Esophagus (tissue), 2 donors: ENCODE data around the gene TMEFF1. TPM values are rescaled to one million over a fixed set of nuclear protein-coding genes. Genes with fewer than 3 reads are reported as not detected.
"Not testable (repeated sequence)": the region's sequence is repeated elsewhere in the genome, so short reads cannot be mapped to it uniquely, and the experiment has no call there.

Experiments
- H3K27ac ChIP-seq, 2 donors: one replicate each; pipeline ENCODE4 v1.5.1; 2013; ENCODE audit warnings: low read depth in 2 of 2, mild to moderate bottlenecking in 2 of 2, inconsistent platforms in 1 of 2, low read length in 1 of 2, moderate library complexity in 1 of 2
- H3K27me3 ChIP-seq, 2 donors: one replicate each; pipeline ENCODE4 v1.6.1; 2013; ENCODE audit warnings: low read length in 2 of 2, control low read depth in 1 of 2, mild to moderate bottlenecking in 1 of 2; ENCODE audit not compliant: insufficient read depth in 2 of 2, control insufficient read depth in 1 of 2
- H3K36me3 ChIP-seq, 2 donors: one replicate each; pipeline ENCODE4 v1.6.1; 2013; ENCODE audit warnings: low read length in 1 of 2; ENCODE audit not compliant: control insufficient read depth in 2 of 2, insufficient read depth in 2 of 2
- H3K4me1 ChIP-seq, 2 donors: one replicate each; pipeline ENCODE4 v1.6.1; 2013; ENCODE audit warnings: low read length in 1 of 2; ENCODE audit not compliant: control insufficient read depth in 2 of 2, insufficient read depth in 2 of 2
- H3K4me3 ChIP-seq, 2 donors: one replicate each; pipeline ENCODE4 v1.5.1; 2013; ENCODE audit warnings: low read length in 2 of 2, mild to moderate bottlenecking in 2 of 2, low read depth in 1 of 2, moderate library complexity in 1 of 2
- H3K9me3 ChIP-seq, 2 donors: one replicate each; pipeline ENCODE4 v1.6.1; 2013; ENCODE audit warnings: mild to moderate bottlenecking in 2 of 2, low read depth in 1 of 2, low read length in 1 of 2, moderate library complexity in 1 of 2; ENCODE audit not compliant: control insufficient read depth in 2 of 2, insufficient read depth in 1 of 2
- WGBS, 2 donors: extraction: QIAGEN DNeasy Blood & Tissue Kit; methylation state at CpG; one replicate each; pipeline ENCODE4 v1.1.7; 2013; 5-methylcytosine and 5-hydroxymethylcytosine counted together
- polyA plus RNA-seq, 2 donors: library from polyadenylated mRNA; stranded (reverse); fragments of 200-250 nt; gene quantifications; one replicate each; pipeline ENCODE4 v1.2.3, GENCODE V29; 2013
- donor health status: healthy with polysubstance abuse.
- donor health status: Bipolar disorder and iron deficiency.

Gene TMEFF1
- polyA plus RNA-seq, 2 donors: 0.02 TPM; not detected in 1

GRCh38 chr9:100432736-100433135 is 40.2 kb upstream of the TMEFF1 start:
- Histone ChIP-seq H3K9me3 (no peaks in the 10 kb centered on the region), H3K4me1 (peaks cover 0 to 7% of the 10 kb centered on the region in 2 donors), H3K27ac (no peak overlapping the region), H3K4me3 (no peak overlapping the region), H3K27me3 (no peaks in the 10 kb centered on the region), H3K36me3 (no peaks in the 10 kb centered on the region)
- WGBS, 2 donors: 92 to 95% methylated on average over 3 of the region's 3 CpGs

GRCh38 chr9:100436571-100436970 is 36.4 kb upstream of the TMEFF1 start:
- Histone ChIP-seq H3K36me3 (no peaks in the 10 kb centered on the region), H3K4me3 (no peak overlapping the region), H3K27ac (no peak overlapping the region), H3K9me3 (no peaks in the 10 kb centered on the region), H3K4me1 (no peaks in the 10 kb centered on the region), H3K27me3 (no peaks in the 10 kb centered on the region)
- 69 to 75% methylated on average over 7 of the region's 7 CpGs for WGBS, 2 donors

- Histone ChIP-seq H3K27ac (no peak overlapping the region), H3K9me3 (no peaks in the 10 kb centered on the region), H3K27me3 (no peaks in the 10 kb centered on the region), H3K4me3 (no peak overlapping the region), H3K4me1 (no peaks in the 10 kb centered on the region), H3K36me3 (peaks cover 0 to 3% of the 10 kb centered on the region in 2 donors)
- 78 to 82% methylated on average over 1 of the region's 1 CpG for WGBS, 2 donors
Observed at GRCh38 chr9:100437860-100438805, 34.8 kb upstream of the TMEFF1 start.

- H3K4me3 ChIP-seq: no peak overlapping the region
- no peaks in the 10 kb centered on the region for H3K9me3 ChIP-seq
- H3K4me1 ChIP-seq: no peaks in the 10 kb centered on the region
- 83 to 94% methylated on average over 3 of the region's 3 CpGs for WGBS, 2 donors
- H3K36me3 ChIP-seq: peaks cover 0 to 3% of the 10 kb centered on the region in 2 donors
- H3K27me3 ChIP-seq: no peaks in the 10 kb centered on the region
- H3K27ac ChIP-seq: no peak overlapping the region
Observed at GRCh38 chr9:100440071-100440470, 32.9 kb upstream of the TMEFF1 start.

- H3K27me3 ChIP-seq: not testable (repeated sequence)
- 87 to 89% methylated on average over 5 of the region's 5 CpGs for WGBS, 2 donors
Observed at GRCh38 chr9:100440487-100440886, 32.5 kb upstream of the TMEFF1 start.

GRCh38 chr9:100441911-100442361 is 31.0 kb upstream of the TMEFF1 start:
- Histone ChIP-seq H3K36me3 (peaks cover 0 to 3% of the 10 kb centered on the region in 2 donors), H3K4me1 (no peaks in the 10 kb centered on the region), H3K4me3 (no peak overlapping the region), H3K27ac (no peak overlapping the region), H3K27me3 (no peaks in the 10 kb centered on the region), H3K9me3 (no peaks in the 10 kb centered on the region)
- WGBS, 2 donors: 82 to 83% methylated on average over 19 of the region's 19 CpGs

More at GRCh38 chr9:100440487-100440886, 32.5 kb upstream of the TMEFF1 start:
- not testable (repeated sequence) for H3K36me3 ChIP-seq, H3K4me3 ChIP-seq, H3K27ac ChIP-seq, H3K9me3 ChIP-seq, H3K4me1 ChIP-seq

- no peaks in the 10 kb centered on the region for H3K9me3 ChIP-seq
- WGBS, 2 donors: 61 to 68% methylated on average over 4 of the region's 4 CpGs
- H3K4me1 ChIP-seq: no peaks in the 10 kb centered on the region
- H3K4me3 ChIP-seq: no peak overlapping the region
- no peak overlapping the region for H3K27ac ChIP-seq
- no peaks in the 10 kb centered on the region for H3K27me3 ChIP-seq
- H3K36me3 ChIP-seq: peaks cover 0 to 3% of the 10 kb centered on the region in 2 donors
Observed at GRCh38 chr9:100443781-100444768, 28.9 kb upstream of the TMEFF1 start.

GRCh38 chr9:100445161-100445902 is 27.6 kb upstream of the TMEFF1 start:
- Histone ChIP-seq H3K27ac (no peak overlapping the region), H3K9me3 (no peaks in the 10 kb centered on the region), H3K36me3 (peaks cover 2 to 3% of the 10 kb centered on the region in 2 donors), H3K4me3 (no peak overlapping the region), H3K27me3 (no peaks in the 10 kb centered on the region), H3K4me1 (no peaks in the 10 kb centered on the region)
- 73 to 98% methylated on average over 1 of the region's 1 CpG for WGBS, 2 donors
